HG02623 (cell line): ENCODE data around the gene INPP5J.
"Not testable (repeated sequence)": the region's sequence is repeated elsewhere in the genome, so short reads cannot be mapped to it uniquely, and the experiment has no call there.

Experiments
- ATAC-seq: cut with Tn5 transposase; IDR thresholded peaks from one replicate; pipeline ENCODE4 v1.9.1; 2021; ENCODE audit warnings: moderate library complexity; ENCODE audit not compliant: unreplicated experiment

Gene INPP5J

GRCh38 chr22:31087744-31088215 is 35.0 kb upstream of the INPP5J start:
- ATAC-seq: no peak

- ATAC-seq: no peak
These were observed 34.4 kb upstream of the INPP5J start for GRCh38 chr22:31088233-31088986.

GRCh38 chr22:31089160-31090100 is 33.3 kb upstream of the INPP5J start:
- no peak for ATAC-seq

GRCh38 chr22:31090217-31091085 is 32.3 kb upstream of the INPP5J start:
- ATAC-seq: no peak

GRCh38 chr22:31091106-31091975 is 31.4 kb upstream of the INPP5J start:
- ATAC-seq: no peak

- no peak for ATAC-seq
These were observed 30.6 kb upstream of the INPP5J start for GRCh38 chr22:31092161-31092560.

- no peak for ATAC-seq
These were observed 29.5 kb upstream of the INPP5J start for GRCh38 chr22:31093086-31093850.

GRCh38 chr22:31094021-31094551 is 28.7 kb upstream of the INPP5J start:
- no peak for ATAC-seq

- ATAC-seq: no peak
These were observed 28.0 kb upstream of the INPP5J start for GRCh38 chr22:31094741-31095140.

- no peak for ATAC-seq
These were observed 27.0 kb upstream of the INPP5J start for GRCh38 chr22:31095637-31096249.

GRCh38 chr22:31096657-31097279 is 26.0 kb upstream of the INPP5J start:
- ATAC-seq: no peak

GRCh38 chr22:31097539-31097938 is 25.2 kb upstream of the INPP5J start:
- ATAC-seq: not testable (repeated sequence)

- ATAC-seq: no peak
These were observed 24.7 kb upstream of the INPP5J start for GRCh38 chr22:31097941-31098631.

- ATAC-seq: no peak
These were observed 24.1 kb upstream of the INPP5J start for GRCh38 chr22:31098632-31099110.

- no peak for ATAC-seq
These were observed 23.4 kb upstream of the INPP5J start for GRCh38 chr22:31099386-31099785.

- no peak for ATAC-seq
These were observed 22.7 kb upstream of the INPP5J start for GRCh38 chr22:31099841-31100761.
